C4-2B (cell line): ENCODE results near the gene TMEM214.

Experiments
- ZFX ChIP-seq: fragments of 450-650 bp; IDR thresholded peaks from 2 replicates; pipeline ENCODE4 v1.6.1; 2017
- TF ChIP-seq, protein P1 (sequence below): fragments of 450-650 bp; conservative IDR thresholded peaks from 2 replicates; pipeline ENCODE4 v1.5.1; 2017; ENCODE audit warnings: mild to moderate bottlenecking

DNA sequence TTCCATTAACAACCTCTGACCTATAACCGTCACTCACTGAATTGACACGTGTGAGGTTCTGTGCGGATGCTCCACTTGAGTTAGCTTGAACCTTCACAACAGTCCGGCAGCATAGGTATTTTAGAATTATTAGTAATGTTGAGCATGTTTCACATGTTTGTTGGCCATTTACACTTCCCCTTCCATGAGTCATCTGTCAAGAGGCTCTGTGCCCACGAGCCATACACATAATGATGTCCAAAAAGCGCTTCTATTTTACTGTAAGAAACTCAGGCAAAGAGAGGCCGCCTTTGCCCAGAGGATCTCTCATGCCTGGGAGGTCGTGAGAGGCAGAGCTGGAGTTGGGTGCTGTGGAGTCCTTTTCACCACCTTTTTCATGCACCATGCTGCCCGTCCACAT, 28.9 kb upstream of the TMEM214 start:
- TF ChIP-seq, protein P1, sequence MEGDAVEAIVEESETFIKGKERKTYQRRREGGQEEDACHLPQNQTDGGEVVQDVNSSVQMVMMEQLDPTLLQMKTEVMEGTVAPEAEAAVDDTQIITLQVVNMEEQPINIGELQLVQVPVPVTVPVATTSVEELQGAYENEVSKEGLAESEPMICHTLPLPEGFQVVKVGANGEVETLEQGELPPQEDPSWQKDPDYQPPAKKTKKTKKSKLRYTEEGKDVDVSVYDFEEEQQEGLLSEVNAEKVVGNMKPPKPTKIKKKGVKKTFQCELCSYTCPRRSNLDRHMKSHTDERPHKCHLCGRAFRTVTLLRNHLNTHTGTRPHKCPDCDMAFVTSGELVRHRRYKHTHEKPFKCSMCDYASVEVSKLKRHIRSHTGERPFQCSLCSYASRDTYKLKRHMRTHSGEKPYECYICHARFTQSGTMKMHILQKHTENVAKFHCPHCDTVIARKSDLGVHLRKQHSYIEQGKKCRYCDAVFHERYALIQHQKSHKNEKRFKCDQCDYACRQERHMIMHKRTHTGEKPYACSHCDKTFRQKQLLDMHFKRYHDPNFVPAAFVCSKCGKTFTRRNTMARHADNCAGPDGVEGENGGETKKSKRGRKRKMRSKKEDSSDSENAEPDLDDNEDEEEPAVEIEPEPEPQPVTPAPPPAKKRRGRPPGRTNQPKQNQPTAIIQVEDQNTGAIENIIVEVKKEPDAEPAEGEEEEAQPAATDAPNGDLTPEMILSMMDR: no peak
- no peak for TF ChIP-seq ZFX
